Measurements from ENCODE around the gene CLTCL1.
"Not testable (repeated sequence)": the region's sequence is repeated elsewhere in the genome, so short reads cannot be mapped to it uniquely, and the experiment has no call there.

The CLTCL1 gene

GRCh38 chr22:19291580-19292457 lies at the start of gene CLTCL1:
Gene CLTCL1, minus strand, starts transcription at chr22:19291719. Its CDS starts 78 bp downstream, at chr22:19291641.
- in situ Hi-C loops (cut with HindIII; ENCODE audit: low sequenced_read_pairs) = no loop called here

GRCh38 chr22:19337137-19337536 lies 45.6 kb upstream of the CLTCL1 start:
- in situ Hi-C loops (cut with HindIII; ENCODE audit: low sequenced_read_pairs) = no loop called here

- in situ Hi-C loops (cut with HindIII; ENCODE audit: low sequenced_read_pairs) = no loop called here
Measured at GRCh38 chr22:19336133-19337075, 44.9 kb upstream of the CLTCL1 start.

- in situ Hi-C loops (cut with HindIII; ENCODE audit: low sequenced_read_pairs) = no loop called here
Measured at GRCh38 chr22:19331975-19332374, 40.5 kb upstream of the CLTCL1 start.

GRCh38 chr22:19331474-19331873 lies 40.0 kb upstream of the CLTCL1 start:
- in situ Hi-C loops (cut with HindIII; ENCODE audit: low sequenced_read_pairs) = no loop called here

- in situ Hi-C loops (cut with HindIII; ENCODE audit: low sequenced_read_pairs) = no loop called here
Measured at GRCh38 chr22:19330865-19331418, 39.4 kb upstream of the CLTCL1 start.

GRCh38 chr22:19330205-19330604 lies 38.7 kb upstream of the CLTCL1 start:
- in situ Hi-C loops (cut with HindIII; ENCODE audit: low sequenced_read_pairs) = not testable (repeated sequence)

GRCh38 chr22:19329454-19329853 lies 37.9 kb upstream of the CLTCL1 start:
- in situ Hi-C loops (cut with HindIII; ENCODE audit: low sequenced_read_pairs) = no loop called here

- in situ Hi-C loops (cut with HindIII; ENCODE audit: low sequenced_read_pairs) = no loop called here
Measured at GRCh38 chr22:19325296-19325948, 33.9 kb upstream of the CLTCL1 start.

GRCh38 chr22:19323420-19323819 lies 31.9 kb upstream of the CLTCL1 start:
- in situ Hi-C loops (cut with HindIII; ENCODE audit: low sequenced_read_pairs) = not testable (repeated sequence)

GRCh38 chr22:19321757-19322156 lies 30.2 kb upstream of the CLTCL1 start:
- in situ Hi-C loops (cut with HindIII; ENCODE audit: low sequenced_read_pairs) = no loop called here

- in situ Hi-C loops (cut with HindIII; ENCODE audit: low sequenced_read_pairs) = not testable (repeated sequence)
Measured at GRCh38 chr22:19320136-19320535, 28.6 kb upstream of the CLTCL1 start.

- in situ Hi-C loops (cut with HindIII; ENCODE audit: low sequenced_read_pairs) = no loop called here
Measured at GRCh38 chr22:19319281-19319680, 27.8 kb upstream of the CLTCL1 start.

- in situ Hi-C loops (cut with HindIII; ENCODE audit: low sequenced_read_pairs) = no loop called here
Measured at GRCh38 chr22:19317865-19318264, 26.3 kb upstream of the CLTCL1 start.

GRCh38 chr22:19307872-19308271 lies 16.4 kb upstream of the CLTCL1 start:
- in situ Hi-C loops (cut with HindIII; ENCODE audit: low sequenced_read_pairs) = no loop called here

GRCh38 chr22:19306535-19306934 lies 15.0 kb upstream of the CLTCL1 start:
- in situ Hi-C loops (cut with HindIII; ENCODE audit: low sequenced_read_pairs) = not testable (repeated sequence)

- in situ Hi-C loops (cut with HindIII; ENCODE audit: low sequenced_read_pairs) = no loop called here
Measured at GRCh38 chr22:19304547-19304946, 13.0 kb upstream of the CLTCL1 start.

- in situ Hi-C loops (cut with HindIII; ENCODE audit: low sequenced_read_pairs) = no loop called here
Measured at GRCh38 chr22:19303785-19304184, 12.3 kb upstream of the CLTCL1 start.

- in situ Hi-C loops (cut with HindIII; ENCODE audit: low sequenced_read_pairs) = no loop called here
Measured at GRCh38 chr22:19295733-19296132, 4.2 kb upstream of the CLTCL1 start.

GRCh38 chr22:19292458-19293230 lies 1.1 kb upstream of the CLTCL1 start:
- in situ Hi-C loops (cut with HindIII; ENCODE audit: low sequenced_read_pairs) = no loop called here

Measured in endothelial cell of hepatic sinusoid (primary cell).